HG02938 (cell line): Measurements from ENCODE around the gene ADI1.

Source experiments
- ATAC-seq: cut with Tn5 transposase; IDR thresholded peaks from one replicate; pipeline ENCODE4 v1.9.1; 2021; ENCODE audit warnings: mild to moderate bottlenecking, moderate library complexity; ENCODE audit not compliant: unreplicated experiment

ADI1 gene

GRCh38 chr2:3481736-3482362 lies 37.5 kb downstream of the ADI1 start:
- ATAC-seq, result no peak

- no peak for ATAC-seq
Observed at GRCh38 chr2:3481011-3481400, 38.3 kb downstream of the ADI1 start.

DNA sequence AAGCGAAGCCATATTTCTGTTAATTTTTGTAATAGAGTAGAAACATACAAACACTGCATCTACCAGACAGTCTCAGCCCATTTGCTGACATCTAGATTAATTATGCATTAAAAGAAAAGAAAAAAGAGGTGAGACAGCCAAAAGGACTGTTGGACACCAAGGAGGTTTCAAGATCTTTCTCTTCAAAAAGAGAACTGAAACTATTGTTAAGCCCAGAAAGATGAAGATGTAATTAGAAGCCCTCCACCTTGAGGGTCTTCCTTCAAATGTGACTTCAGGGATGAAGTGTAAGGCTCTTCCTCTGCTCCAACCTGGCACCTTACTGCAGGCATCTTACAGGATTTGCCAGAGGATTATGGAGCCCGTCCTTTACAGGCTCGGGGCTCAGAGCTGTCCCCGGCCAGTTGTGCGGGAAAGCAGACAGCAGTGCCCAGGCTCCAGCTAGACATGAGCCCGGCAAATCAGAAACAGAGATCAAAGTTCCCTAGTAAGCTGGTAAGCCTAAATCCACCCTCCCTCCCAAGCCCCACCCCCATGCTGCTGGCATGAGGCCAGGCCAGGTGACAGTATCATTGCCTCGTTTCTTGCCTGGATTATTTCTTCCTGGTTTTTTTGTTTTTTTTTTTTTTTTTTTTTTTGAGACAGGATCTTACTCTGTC lies 38.9 kb downstream of the ADI1 start:
- no peak for ATAC-seq

DNA sequence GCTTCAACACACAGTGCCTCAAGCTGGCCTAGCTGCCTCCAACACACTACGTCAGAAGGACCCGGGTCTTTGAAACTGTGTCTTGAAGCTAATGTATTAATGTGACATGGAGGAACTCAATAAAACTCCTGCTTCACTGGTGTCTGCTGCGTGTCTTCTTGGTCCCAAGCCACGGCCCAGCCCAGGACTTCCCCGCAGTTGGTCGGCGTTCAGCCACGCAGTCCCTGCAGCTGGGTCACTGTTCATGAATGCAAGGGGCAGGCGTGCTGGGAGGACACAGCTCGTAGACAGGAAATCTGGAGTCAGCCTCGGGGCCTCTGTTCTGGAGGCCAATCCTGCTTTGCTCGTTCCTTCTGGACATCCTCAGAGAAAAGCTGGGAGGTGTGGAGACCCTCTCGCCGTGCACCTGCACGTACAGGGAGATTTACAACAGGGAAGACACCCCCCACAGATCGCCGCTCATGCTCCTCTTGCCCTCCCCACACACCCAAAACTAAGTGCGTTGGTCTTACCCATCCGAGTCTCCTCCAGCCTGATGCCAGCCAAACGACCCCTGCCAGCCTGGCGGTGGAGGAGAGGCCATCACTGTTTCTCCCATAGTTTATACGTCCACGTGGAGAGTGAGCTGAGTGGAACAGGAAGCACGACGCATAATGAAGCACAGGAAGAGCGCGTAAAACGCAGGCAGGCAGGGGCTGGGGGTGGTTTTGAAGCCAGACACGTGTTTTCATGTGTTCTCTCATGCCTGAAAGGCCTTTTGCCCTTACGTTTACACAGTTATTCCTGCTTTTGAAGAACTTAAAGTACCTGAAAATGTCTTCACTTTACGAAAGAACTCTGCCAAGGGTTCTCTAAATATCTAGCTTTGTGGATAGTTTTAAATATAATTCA lies 39.7 kb downstream of the ADI1 start:
- ATAC-seq, result no peak

DNA sequence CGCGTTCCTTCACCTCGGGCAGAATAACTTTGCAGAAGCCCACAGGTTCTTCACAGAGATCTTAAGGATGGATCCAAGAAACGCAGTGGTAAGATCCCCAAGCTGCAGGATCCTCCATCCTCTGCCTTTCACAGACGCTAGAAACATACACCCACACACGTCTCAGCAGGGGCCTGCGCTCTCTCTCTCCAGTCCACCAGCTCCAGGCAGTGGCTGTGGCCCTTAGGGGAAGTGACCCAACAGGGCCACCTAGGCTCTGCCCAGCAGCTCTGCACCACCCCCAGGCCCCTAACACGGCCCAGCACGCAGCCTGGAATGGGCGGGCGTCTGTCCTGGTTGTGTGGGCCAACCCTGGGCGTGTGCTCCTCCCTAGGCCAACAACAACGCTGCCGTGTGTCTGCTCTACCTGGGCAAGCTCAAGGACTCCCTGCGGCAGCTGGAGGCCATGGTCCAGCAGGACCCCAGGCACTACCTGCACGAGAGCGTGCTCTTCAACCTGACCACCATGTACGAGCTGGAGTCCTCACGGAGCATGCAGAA lies 40.4 kb downstream of the ADI1 start:
- no peak for ATAC-seq

GRCh38 chr2:3476985-3477327 lies 42.4 kb downstream of the ADI1 start:
- ATAC-seq, result no peak

DNA sequence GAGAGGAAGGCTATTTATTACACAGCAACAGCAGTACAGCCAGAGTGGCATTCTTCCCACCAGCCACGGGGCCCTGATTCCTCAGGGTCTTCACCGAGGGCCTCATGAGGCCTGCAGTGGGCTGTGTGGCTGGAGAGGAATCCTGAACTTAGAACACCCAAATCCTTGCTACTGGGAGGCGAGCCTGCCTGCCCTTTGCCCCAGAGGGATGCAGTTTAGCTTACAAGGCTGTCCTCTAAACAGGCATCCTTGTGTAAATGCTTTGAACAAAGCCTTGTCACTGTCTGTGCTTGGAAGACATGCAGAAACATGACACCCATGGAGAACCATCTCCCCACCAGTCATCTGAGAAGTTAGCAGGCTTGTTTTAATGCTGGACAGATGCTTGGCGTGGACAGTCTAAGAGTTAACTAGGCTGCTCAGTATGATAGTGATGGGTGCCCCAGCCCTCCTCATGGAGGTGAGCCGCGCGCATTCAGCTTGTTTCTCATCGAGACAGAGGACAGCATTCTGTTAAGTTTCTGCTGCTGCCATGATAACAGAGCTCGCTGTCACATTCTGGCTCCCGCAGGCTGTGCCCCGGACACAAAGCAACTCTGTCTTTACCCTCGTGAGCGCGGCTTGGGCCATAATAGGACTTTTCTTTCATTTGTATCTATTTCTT lies 42.9 kb downstream of the ADI1 start:
- no peak for ATAC-seq

GRCh38 chr2:3475771-3476170 lies 43.6 kb downstream of the ADI1 start:
- ATAC-seq, result no peak

DNA sequence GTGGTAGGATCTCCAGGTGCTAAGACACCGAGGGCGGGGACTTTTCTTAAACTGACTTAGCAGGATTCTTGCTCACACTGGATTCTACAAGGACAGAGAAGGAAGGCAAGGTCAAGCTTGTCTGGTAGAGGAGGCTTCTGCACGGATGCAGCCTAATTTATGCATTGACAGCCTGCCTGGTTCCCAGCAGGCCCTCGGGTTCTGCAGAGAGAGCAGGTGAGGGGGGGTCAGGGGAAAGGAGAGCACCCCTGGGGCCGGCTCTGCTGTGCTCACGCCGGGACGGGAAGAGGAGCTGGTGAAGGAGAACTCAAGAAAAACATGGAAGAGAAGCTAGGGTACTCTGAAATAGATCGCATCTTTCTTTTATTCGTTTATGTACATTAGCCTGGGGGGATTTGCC lies 46.4 kb downstream of the ADI1 start:
- ATAC-seq, result no peak

- ATAC-seq, result no peak
Observed at GRCh38 chr2:3472296-3472695, 47.0 kb downstream of the ADI1 start.

DNA sequence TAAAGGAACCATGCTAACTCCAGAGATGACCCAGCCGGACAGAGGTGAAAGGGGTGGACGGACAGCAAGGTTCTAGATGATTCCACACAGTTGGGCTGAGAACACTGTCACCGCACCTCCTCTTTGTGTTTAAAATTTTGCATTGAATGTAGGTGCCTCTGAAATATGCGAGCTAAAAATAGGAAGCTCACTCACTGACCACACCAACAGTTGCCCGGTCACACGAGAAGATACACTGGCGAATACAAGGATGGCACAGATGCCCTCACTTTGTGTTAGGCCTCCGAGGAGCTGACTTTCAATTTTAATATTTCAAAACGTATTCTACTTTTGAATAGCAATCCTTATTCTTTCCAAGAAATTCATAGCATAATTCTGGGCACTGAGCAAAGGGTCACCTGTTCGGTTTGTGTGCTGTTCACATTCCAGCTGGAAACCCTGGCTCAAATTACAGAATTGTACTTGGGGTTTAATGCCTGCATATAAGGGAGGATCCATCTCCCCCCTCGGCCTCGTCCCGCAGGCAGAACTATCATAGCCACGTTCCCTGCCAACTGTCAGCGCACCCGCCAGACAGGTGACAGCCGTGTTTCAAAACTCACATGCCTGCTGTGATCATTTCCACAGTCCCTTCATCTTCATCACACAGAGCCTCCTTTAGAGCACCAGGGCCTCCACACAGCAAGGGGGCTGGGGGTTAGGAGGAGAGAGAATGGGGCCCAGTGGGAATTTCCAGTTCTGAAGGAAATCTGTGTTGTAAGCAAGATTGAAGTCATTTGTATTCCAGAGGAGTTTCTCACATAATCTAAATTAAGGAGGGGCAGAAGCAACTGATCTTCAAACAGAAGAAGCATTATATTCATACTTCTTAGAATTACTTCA lies 48.2 kb downstream of the ADI1 start:
- ATAC-seq, result no peak

DNA sequence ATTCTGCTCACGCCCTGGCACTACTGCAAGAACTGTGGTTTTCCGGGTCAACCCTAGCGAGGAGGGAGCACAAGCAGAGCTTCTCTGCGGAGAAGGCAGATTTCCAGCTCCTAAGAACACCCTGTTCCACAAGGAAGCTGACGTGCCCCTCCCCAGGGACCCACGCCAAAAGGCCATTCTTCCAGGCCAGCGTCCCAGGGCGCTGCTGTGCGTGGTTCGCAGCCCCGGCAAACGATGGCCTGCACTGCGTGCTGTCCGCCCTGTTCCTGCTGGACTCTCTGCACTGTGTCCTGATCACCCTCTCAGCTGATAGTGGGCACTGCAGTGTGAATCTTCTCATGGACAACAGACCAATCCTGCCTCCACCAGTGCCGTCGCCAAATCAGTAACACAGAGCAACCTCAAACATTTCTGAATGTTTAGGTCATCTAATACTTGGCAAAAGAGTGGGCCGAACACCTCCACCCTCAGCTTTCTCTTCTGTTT lies 49.1 kb downstream of the ADI1 start:
- ATAC-seq, result no peak

DNA sequence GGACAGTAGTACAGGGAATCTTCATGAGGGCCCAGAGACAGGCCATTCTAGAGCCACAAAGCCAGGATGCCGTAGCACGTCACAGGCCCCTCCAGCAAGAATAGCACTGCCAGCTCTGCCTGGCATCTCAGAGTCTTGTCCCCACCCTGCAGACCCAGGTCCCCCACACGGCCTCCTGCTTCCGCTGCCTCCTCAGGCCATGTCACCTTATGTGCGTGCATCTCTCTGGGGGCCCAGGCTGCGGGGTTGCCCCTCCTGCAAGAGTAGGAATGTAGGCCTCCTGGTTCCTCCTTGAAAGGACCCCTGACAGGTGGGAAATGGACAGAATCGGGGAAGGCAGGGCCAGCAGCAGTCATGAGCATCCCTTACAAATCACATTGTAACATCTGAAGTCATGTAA lies 49.8 kb downstream of the ADI1 start:
- no peak for ATAC-seq

GRCh38 chr2:3468296-3468988 lies 50.9 kb downstream of the ADI1 start:
- no peak for ATAC-seq

GRCh38 chr2:3467654-3468053 lies 51.7 kb downstream of the ADI1 start:
- no peak for ATAC-seq

GRCh38 chr2:3466966-3467365 lies 52.4 kb downstream of the ADI1 start:
- ATAC-seq, result no peak

GRCh38 chr2:3466482-3466863 lies 52.9 kb downstream of the ADI1 start:
- ATAC-seq, result no peak

DNA sequence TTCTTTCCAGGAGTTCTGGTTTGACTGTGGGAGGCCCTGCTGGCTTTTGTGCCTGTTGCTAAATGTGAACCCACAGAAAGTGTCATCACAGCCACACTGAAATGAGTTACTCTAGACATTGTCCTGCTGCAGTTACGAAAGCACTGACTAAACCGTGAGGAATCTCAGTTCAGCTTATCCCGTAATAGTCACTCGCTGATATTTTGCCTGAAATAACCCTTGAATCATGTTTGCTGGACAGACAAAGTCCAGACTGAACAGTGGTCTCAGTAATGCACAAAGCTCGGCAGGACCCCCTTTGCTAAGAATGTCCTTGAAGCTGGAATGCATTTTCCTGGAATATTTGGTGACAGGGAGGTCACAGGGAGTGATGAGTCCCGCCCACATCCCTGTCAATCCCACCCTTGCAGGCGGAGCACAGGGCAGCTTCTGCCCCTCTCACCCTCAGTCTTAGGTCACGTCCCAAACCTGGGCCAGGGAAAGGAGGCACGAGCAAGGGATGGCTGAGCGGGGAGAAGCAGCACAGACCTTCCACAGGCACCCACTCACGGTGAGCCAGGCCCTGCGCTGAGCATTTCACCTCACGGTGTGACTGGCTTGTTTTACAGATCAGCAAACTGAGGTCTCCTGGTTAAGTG lies 53.4 kb downstream of the ADI1 start:
- ATAC-seq, result no peak

- ATAC-seq, result no peak
Observed at GRCh38 chr2:3465328-3465727, 54.0 kb downstream of the ADI1 start.
